Peyer's patch (tissue), 4 donors: Measurements from ENCODE around the gene TPCN2. TPM values are rescaled to one million over a fixed set of nuclear protein-coding genes. Genes with fewer than 3 reads are reported as not detected.

Experiments
- DNase-seq, 3 donors: peaks; one replicate each; pipeline ENCODE4 v3.0.0-alpha.2; 2017 to 2019
- H3K27ac ChIP-seq, 4 donors: fragments of 200-600 bp; sonication (generic); one replicate each; pipeline ENCODE4 v1.5.1; 2016 to 2019
- H3K27me3 ChIP-seq, 2 donors: fragments of 200-600 bp; sonication (generic); one replicate each; pipeline ENCODE4 v1.5.1; 2019
- H3K36me3 ChIP-seq, 3 donors: fragments of 200-600 bp; sonication (generic); one replicate each; pipeline ENCODE4 v1.5.1; 2016 to 2019
- H3K4me1 ChIP-seq, 4 donors: fragments of 200-600 bp; sonication (generic); one replicate each; pipeline ENCODE4 v1.5.1; 2016 to 2019
- H3K4me3 ChIP-seq, 4 donors: fragments of 200-600 bp; sonication (generic); 1 replicate in 3 of 4; 2 replicates in 1 of 4; pipeline ENCODE4 v1.5.1; 2016 to 2019; ENCODE audit warnings: mild to moderate bottlenecking in 1 of 4
- H3K9me3 ChIP-seq, 4 donors: fragments of 200-600 bp; sonication (generic); one replicate each; pipeline ENCODE4 v1.5.1; 2016 to 2019; ENCODE audit warnings: mild to moderate bottlenecking in 1 of 4
- POLR2A ChIP-seq, 2 donors: fragments of 450-650 bp; IDR thresholded peaks; one replicate each; pipeline ENCODE4 v1.5.1; 2017; ENCODE audit warnings: antibody characterized with exemption in 2 of 2, mild to moderate bottlenecking in 2 of 2, moderate library complexity in 2 of 2
- total RNA-seq, 4 donors: library from RNA; depleted of rRNA; stranded (reverse); fragments of >200 nt; gene quantifications; one replicate each; pipeline ENCODE4 v1.1.0, GENCODE V29; 2016
- TF ChIP-seq, protein P1 (sequence below), 6 experiments: fragments of 450-650 bp in 4 of 6; fragments of 200-600 bp in 2 of 6; sonication (generic) in 1 of 6; IDR thresholded peaks; one replicate each; pipeline ENCODE4 v1.5.1; 2017 to 2019; ENCODE audit warnings: antibody characterized with exemption in 6 of 6, mild to moderate bottlenecking in 3 of 6, moderate library complexity in 1 of 6

Gene TPCN2
- total RNA-seq, 4 donors from 2014 or later, result 22.4 to 42.5 (median 33.0) TPM

DNA sequence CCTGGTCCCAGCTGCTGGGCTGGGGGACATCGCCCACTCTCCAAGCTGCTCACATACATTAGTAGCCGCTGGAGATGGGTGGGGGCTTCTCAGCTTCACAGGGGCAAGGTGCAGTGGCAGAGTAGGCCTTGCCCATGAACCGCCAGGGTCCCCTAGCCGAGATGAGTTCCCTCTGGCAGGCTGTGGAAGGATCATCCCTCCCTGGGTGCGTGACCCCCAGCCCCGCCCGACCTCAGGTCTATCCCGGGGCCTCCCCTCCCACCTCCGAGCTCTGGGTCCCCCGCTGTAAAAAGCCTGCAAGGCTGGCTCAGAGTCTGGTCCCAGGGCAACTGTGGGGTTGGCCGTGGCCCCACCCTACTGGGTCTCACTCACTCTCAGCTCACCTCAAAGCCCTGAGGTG is 15.3 kb upstream of the TPCN2 start:
- DNase-seq, result no peak
- H3K4me3 ChIP-seq, result no peak overlapping the region
- no peaks in the 10 kb centered on the region for H3K9me3 ChIP-seq
- no peak for TF ChIP-seq POLR2A (IDR thresholded peaks at IDR 0.05)
- TF ChIP-seq, protein P1, sequence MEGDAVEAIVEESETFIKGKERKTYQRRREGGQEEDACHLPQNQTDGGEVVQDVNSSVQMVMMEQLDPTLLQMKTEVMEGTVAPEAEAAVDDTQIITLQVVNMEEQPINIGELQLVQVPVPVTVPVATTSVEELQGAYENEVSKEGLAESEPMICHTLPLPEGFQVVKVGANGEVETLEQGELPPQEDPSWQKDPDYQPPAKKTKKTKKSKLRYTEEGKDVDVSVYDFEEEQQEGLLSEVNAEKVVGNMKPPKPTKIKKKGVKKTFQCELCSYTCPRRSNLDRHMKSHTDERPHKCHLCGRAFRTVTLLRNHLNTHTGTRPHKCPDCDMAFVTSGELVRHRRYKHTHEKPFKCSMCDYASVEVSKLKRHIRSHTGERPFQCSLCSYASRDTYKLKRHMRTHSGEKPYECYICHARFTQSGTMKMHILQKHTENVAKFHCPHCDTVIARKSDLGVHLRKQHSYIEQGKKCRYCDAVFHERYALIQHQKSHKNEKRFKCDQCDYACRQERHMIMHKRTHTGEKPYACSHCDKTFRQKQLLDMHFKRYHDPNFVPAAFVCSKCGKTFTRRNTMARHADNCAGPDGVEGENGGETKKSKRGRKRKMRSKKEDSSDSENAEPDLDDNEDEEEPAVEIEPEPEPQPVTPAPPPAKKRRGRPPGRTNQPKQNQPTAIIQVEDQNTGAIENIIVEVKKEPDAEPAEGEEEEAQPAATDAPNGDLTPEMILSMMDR (IDR thresholded peaks at IDR 0.05), result no peak
- no peaks in the 10 kb centered on the region for H3K36me3 ChIP-seq
- H3K27ac ChIP-seq, result no peak overlapping the region
- H3K4me1 ChIP-seq, result no peaks in the 10 kb centered on the region
- H3K27me3 ChIP-seq, result no peaks in the 10 kb centered on the region

DNA sequence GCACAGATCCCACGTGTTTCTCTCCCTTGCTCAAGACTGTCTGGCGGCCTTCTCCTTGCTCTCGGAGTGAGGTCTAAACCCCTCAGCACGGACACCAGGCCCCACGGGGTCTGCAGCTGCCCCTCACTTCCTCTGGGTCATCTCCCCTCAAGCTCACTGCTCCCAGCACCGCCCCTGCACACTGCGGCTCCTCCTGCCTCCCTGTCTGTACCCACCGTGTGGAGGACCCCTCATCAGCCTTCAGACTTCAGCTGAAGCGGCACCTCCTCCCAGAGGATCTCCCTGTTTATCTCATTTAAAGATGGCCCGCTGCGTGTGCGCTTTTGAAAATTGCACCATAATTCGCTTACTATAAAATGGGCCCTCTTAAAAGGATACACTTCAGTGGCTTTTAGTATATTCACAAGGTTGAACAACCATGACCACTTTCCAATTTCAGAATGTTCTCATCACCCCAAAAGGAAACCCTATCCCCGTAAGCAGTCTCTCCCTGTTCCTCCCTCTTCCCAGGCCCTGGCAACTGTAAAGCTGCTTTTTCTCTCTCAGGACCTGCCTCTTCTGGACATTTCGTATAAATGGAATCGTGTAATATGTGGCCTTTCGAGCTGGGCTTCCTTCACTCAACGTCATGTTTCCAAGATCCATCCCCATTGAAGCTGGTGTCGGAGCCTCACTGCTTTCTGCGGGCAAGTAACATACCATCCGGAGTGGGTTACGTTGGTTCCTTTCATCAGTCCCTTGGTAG is 14.4 kb upstream of the TPCN2 start:
- Histone ChIP-seq H3K4me1 (no peaks in the 10 kb centered on the region), H3K36me3 (no peaks in the 10 kb centered on the region), H3K27ac (no peak overlapping the region), H3K27me3 (no peaks in the 10 kb centered on the region), H3K9me3 (no peaks in the 10 kb centered on the region), H3K4me3 (no peak overlapping the region)
- no peak for DNase-seq
- no peak for TF ChIP-seq POLR2A (IDR thresholded peaks at IDR 0.05)
- TF ChIP-seq, protein P1 (IDR thresholded peaks at IDR 0.05), result no peak

DNA sequence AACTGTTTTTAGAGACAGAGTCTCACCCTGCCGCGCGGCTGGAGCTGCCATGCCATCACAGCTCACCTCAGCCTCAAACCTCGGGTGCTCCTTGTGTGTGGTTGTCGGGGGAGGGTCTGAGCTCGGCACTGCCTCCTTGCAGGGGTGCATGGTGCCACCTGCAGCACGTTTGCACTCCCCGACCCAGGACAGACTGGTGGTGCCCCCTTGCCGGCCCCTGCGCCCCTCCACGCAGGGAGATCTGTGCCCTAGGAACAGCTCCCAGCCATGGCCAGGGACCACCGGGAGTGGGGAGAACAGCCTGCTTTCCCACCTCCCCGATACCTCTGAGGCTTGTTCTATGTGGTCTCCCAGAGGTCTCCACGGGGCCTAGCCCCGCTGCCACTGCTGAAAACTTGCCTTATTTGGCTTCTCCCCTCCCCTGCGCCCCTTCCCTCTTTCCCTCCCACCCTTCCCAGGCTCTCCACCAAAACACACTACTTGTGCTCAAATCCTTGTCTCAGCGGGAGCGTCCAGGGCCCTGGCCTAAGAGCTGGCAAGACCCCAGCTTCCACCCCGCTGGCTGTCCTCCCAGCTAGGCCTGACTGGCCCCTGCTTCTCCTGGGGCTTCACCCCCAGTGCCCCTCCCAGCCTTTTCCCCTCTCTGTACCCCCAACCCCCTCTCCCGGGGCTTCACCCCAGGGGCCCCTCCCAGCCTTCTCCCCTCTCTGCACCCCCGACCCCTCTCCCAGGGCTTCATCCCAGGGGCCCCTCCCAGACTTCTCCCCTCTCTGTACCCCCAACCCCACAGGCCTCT is 13.4 kb upstream of the TPCN2 start:
- Histone ChIP-seq H3K4me1 (no peaks in the 10 kb centered on the region), H3K36me3 (no peaks in the 10 kb centered on the region), H3K4me3 (no peak overlapping the region), H3K27ac (peak overlapping the region; percentile 10 to 74 (median 52)), H3K27me3 (no peaks in the 10 kb centered on the region), H3K9me3 (no peaks in the 10 kb centered on the region)
- TF ChIP-seq, protein P1 (IDR thresholded peaks at IDR 0.05), result no peak
- TF ChIP-seq POLR2A (IDR thresholded peaks at IDR 0.05), result no peak
- DNase-seq, result no peak

DNA sequence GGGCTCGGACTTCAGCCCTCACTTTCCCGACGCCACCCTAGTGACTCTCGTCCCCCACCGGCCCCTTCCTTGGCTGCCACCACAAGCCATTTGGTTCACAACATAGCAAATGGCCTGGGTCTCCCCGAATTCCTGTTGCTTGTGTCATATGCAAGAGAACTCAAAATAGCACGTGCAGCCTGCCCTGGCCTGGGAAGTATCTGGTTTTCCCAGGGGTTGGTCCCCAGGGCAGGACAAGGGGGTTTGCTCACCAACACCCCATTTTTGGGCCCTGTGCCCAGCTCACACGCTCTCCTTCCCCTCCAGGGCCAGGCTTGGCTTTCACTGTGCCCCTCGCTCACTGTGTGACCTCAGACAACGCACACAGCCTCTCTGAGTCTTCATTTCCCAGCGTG is 12.8 kb upstream of the TPCN2 start:
- Histone ChIP-seq H3K36me3 (no peaks in the 10 kb centered on the region), H3K4me1 (no peaks in the 10 kb centered on the region), H3K9me3 (no peaks in the 10 kb centered on the region), H3K4me3 (no peak overlapping the region), H3K27ac (peak overlapping the region; percentile 10 to 74 (median 52)), H3K27me3 (no peaks in the 10 kb centered on the region)
- no peak for DNase-seq
- TF ChIP-seq, protein P1 (IDR thresholded peaks at IDR 0.05), result no peak
- no peak for TF ChIP-seq POLR2A (IDR thresholded peaks at IDR 0.05)

DNA sequence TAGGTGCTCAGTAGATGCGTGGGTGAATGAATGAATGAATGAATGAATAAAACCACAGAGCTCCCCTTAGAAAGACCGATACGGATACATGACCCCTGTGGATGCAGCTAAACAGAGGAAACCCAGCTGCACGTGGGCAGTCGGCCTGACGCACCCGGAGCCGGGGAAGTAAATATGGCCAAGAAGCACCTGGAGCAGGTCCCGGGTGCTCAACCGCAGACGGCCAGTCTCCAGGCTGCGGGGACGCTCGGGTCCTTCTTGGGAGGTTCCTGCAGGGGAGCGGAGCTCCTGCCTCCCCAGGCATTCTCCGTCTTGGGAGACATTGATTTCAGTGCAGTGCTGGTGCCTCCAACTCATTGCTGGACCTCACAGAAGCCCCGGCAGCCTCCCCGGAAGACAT is 11.7 kb upstream of the TPCN2 start:
- no peak for DNase-seq
- TF ChIP-seq, protein P1 (IDR thresholded peaks at IDR 0.05), result no peak
- no peak for TF ChIP-seq POLR2A (IDR thresholded peaks at IDR 0.05)
- no peaks in the 10 kb centered on the region for H3K9me3 ChIP-seq
- H3K27ac ChIP-seq, result no peak overlapping the region
- H3K4me1 ChIP-seq, result no peaks in the 10 kb centered on the region
- H3K4me3 ChIP-seq, result no peak overlapping the region
- H3K27me3 ChIP-seq, result no peaks in the 10 kb centered on the region
- no peaks in the 10 kb centered on the region for H3K36me3 ChIP-seq
